Suprapubic skin (tissue), 4 donors: ENCODE measurements around the gene CBARP. TPM values are rescaled to one million over a fixed set of nuclear protein-coding genes. Genes with fewer than 3 reads are reported as not detected.

ENCODE experiments used
- DNase-seq, 2 donors: peaks; one replicate each; pipeline ENCODE4 v3.0.0-alpha.2; 2019; ENCODE audit warnings: low spot score in 2 of 2
- H3K27ac ChIP-seq: fragments of 200-600 bp; sonication (generic); one replicate; pipeline ENCODE4 v1.5.1; 2019
- H3K27me3 ChIP-seq: fragments of 200-600 bp; sonication (generic); one replicate; pipeline ENCODE4 v1.5.1; 2019
- H3K36me3 ChIP-seq: fragments of 200-600 bp; sonication (generic); one replicate; pipeline ENCODE4 v1.5.1; 2019
- H3K4me1 ChIP-seq: fragments of 200-600 bp; sonication (generic); one replicate; pipeline ENCODE4 v1.5.1; 2019
- H3K4me3 ChIP-seq: fragments of 200-600 bp; sonication (generic); one replicate; pipeline ENCODE4 v1.5.1; 2019; ENCODE audit warnings: mild to moderate bottlenecking
- H3K9me3 ChIP-seq: fragments of 200-600 bp; sonication (generic); one replicate; pipeline ENCODE4 v1.5.1; 2019
- EP300 ChIP-seq: sonication (generic); formaldehyde crosslinking; IDR thresholded peaks from one replicate; pipeline ENCODE4 v1.6.1; 2017; ENCODE audit warnings: antibody characterized with exemption
- POLR2A ChIP-seq, 2 donors: fragments of 450-650 bp; IDR thresholded peaks; one replicate each; pipeline ENCODE4 v1.6.1; 2017; ENCODE audit warnings: antibody characterized with exemption in 2 of 2, mild to moderate bottlenecking in 2 of 2, moderate library complexity in 2 of 2
- POLR2AphosphoS5 ChIP-seq, 3 donors: sonication (generic); formaldehyde crosslinking; IDR thresholded peaks; one replicate each; pipeline ENCODE4 v1.6.1; 2017; ENCODE audit warnings: antibody characterized with exemption in 3 of 3
- WGBS: methylation state at CpG from one replicate; pipeline ENCODE4 v1.1.5; 2018; 5-methylcytosine and 5-hydroxymethylcytosine counted together
- total RNA-seq, 4 donors: library from RNA; depleted of rRNA; stranded (reverse); fragments of >200 nt; gene quantifications; one replicate each; pipeline ENCODE4 v1.1.0, GENCODE V29; 2016
- TF ChIP-seq, protein P1 (sequence below), 2 donors: fragments of 200-600 bp in 1 of 2; fragments of 450-650 bp in 1 of 2; sonication (generic) in 1 of 2; IDR thresholded peaks; one replicate each; pipeline ENCODE4 v1.5.1; 2016 to 2019; ENCODE audit warnings: antibody characterized with exemption in 2 of 2, mild to moderate bottlenecking in 1 of 2, moderate library complexity in 1 of 2

The CBARP gene
- total RNA-seq, 4 donors from 2014 or later = 2.9 to 8.6 (median 5.1) TPM

DNA sequence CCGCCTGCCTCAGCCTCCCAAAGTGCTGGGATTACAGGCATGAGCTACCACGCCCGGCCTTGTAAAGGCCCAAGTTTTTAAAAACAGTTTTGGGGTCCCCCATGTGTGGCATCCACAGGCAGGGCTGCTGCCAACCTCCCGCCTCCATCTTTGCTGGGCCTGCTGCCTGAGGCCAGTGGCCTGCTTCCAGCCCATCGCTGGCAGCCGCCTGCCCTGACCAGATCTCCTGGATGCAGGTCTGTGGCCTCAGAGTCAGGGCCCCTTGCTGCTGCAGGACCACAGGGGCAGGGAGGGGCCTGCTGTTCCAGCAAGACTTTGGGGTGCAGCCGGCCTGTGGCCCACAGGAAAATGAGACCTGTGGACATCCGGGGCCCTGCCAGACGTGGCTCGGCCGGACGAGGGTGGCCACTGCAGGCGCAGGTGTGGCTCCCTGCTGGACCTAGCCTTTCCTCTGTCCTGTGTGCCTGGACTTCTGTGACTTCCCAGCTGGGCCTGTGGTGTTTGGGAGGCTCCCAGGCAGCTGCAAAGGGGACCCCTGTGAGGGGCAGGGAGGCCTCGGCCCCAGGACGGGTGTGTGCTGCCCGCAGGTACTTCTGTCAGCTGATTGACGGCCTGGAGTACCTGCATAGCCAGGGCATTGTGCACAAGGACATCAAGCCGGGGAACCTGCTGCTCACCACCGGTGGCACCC is 17.9 kb downstream of the CBARP start:
- TF ChIP-seq EP300 (no peak), POLR2A (IDR thresholded peaks at IDR 0.05) (no peak), POLR2AphosphoS5 (IDR thresholded peaks at IDR 0.05) (no peak)
- TF ChIP-seq, protein P1, sequence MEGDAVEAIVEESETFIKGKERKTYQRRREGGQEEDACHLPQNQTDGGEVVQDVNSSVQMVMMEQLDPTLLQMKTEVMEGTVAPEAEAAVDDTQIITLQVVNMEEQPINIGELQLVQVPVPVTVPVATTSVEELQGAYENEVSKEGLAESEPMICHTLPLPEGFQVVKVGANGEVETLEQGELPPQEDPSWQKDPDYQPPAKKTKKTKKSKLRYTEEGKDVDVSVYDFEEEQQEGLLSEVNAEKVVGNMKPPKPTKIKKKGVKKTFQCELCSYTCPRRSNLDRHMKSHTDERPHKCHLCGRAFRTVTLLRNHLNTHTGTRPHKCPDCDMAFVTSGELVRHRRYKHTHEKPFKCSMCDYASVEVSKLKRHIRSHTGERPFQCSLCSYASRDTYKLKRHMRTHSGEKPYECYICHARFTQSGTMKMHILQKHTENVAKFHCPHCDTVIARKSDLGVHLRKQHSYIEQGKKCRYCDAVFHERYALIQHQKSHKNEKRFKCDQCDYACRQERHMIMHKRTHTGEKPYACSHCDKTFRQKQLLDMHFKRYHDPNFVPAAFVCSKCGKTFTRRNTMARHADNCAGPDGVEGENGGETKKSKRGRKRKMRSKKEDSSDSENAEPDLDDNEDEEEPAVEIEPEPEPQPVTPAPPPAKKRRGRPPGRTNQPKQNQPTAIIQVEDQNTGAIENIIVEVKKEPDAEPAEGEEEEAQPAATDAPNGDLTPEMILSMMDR (IDR thresholded peaks at IDR 0.05) = no peak
- H3K27me3 ChIP-seq = no peaks in the 10 kb centered on the region
- H3K4me1 ChIP-seq = peaks cover 32% of the 10 kb centered on the region
- H3K4me3 ChIP-seq = no peak overlapping the region
- H3K27ac ChIP-seq = no peak overlapping the region
- H3K36me3 ChIP-seq = peaks cover 50% of the 10 kb centered on the region
- H3K9me3 ChIP-seq = no peaks in the 10 kb centered on the region
- DNase-seq = no peak
- WGBS = 94% methylated on average over 6 of the region's 19 CpGs

DNA sequence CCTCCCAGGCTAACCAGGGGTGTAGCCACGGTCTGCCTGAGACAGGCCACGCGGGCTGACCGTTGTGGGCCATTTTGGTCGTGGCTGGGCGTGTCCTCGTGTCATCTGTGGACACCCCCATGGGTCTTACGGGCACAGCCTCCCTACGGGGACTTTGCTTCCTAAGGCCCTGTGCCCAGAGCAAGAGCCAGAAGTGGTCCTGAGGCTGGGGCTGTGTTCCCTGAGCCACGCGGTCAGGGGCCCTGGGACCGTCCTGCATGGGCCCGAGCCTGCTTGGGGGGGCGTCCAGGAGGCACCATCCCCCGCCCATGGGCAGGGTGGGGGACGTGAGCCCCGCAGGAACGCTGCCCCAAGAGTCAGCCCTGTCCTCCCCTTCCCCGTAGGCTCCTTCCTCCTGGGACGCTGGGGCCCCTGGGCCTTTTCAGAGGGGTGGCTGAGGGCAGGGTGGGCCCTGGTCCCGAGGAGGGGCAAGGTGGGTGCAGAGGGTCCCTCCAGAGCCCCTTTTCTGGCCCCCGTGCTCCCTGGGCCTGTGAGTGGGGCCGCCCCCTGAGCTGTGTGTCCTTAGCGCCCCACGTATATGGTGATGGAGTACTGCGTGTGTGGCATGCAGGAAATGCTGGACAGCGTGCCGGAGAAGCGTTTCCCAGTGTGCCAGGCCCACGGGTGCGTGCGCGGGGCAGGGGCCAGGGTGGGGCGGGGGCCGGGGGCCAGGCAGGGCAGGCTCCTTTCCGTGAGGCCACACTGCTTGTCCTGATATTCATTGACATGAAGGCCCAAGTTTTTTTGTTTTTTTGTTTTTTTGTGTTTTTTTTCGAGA is 18.8 kb downstream of the CBARP start:
- H3K4me1 ChIP-seq = peaks cover 42% of the 10 kb centered on the region
- TF ChIP-seq, protein P1 (IDR thresholded peaks at IDR 0.05) = no peak
- no peak for TF ChIP-seq POLR2A (IDR thresholded peaks at IDR 0.05)
- TF ChIP-seq POLR2AphosphoS5 (IDR thresholded peaks at IDR 0.05) = no peak
- no peak for TF ChIP-seq EP300

DNA sequence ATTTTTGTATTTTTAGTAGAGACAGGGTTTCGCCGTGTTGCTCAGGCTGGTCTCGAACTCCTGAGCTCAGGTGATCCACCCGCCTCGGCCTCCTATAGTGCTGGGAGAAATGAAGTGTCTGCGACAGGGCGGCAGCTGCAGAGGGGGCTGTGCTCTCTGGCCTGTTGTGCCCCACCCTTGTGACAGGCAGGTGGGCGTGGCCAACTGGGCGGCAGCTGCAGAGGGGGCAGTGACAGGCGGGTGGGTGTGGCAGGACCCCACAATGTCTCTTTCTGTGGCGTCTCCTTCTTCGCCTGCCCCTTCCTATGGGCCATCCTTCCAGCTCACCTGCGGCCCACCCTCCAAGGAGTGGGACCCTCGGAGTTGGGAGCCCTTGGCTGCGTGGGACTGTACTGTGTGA is 20.4 kb downstream of the CBARP start:
- no peak for DNase-seq
- 70% methylated on average over 8 of the region's 15 CpGs for WGBS
- Histone ChIP-seq H3K4me1 (peaks cover 53% of the 10 kb centered on the region), H3K9me3 (no peaks in the 10 kb centered on the region), H3K27me3 (no peaks in the 10 kb centered on the region), H3K4me3 (no peak overlapping the region), H3K36me3 (peaks cover 24% of the 10 kb centered on the region), H3K27ac (no peak overlapping the region)
- TF ChIP-seq POLR2A (IDR thresholded peaks at IDR 0.05) (no peak), EP300 (no peak), POLR2AphosphoS5 (IDR thresholded peaks at IDR 0.05) (no peak)
- TF ChIP-seq, protein P1 (IDR thresholded peaks at IDR 0.05) = no peak

More for the DNA sequence above, 18.8 kb downstream of the CBARP start:
- Histone ChIP-seq H3K27me3 (no peaks in the 10 kb centered on the region), H3K9me3 (no peaks in the 10 kb centered on the region), H3K36me3 (peaks cover 40% of the 10 kb centered on the region), H3K4me3 (no peak overlapping the region), H3K27ac (peak overlapping the region; percentile 2)
- WGBS = 87% methylated on average over 19 of the region's 37 CpGs
- DNase-seq = no peak

DNA sequence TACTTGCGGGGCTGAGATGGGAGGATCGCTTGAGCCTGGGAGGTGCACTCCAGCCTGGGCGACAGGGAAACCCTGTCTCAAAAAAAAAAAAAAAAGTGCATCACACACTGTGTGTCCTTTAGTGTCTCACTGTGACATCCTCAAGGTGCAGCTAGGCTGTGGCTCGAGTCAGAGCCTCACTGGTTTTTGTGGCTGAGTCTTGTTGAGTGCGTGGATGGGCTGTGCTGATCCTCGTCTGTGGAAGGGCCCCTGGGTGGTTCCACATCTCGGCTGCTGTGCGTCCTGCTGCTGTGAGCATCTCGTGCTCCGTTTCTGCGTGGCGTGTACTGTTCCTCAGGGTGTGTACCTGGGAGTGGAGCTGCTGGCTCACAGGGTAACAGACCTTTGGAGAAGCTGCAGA is 21.0 kb downstream of the CBARP start:
- H3K27ac ChIP-seq = no peak overlapping the region
- no peaks in the 10 kb centered on the region for H3K27me3 ChIP-seq
- no peak for DNase-seq
- H3K4me1 ChIP-seq = peaks cover 58% of the 10 kb centered on the region
- WGBS = 72% methylated on average over 12 of the region's 12 CpGs
- H3K36me3 ChIP-seq = peaks cover 18% of the 10 kb centered on the region
- no peaks in the 10 kb centered on the region for H3K9me3 ChIP-seq
- TF ChIP-seq POLR2AphosphoS5 (IDR thresholded peaks at IDR 0.05) (no peak), POLR2A (IDR thresholded peaks at IDR 0.05) (no peak), EP300 (no peak)
- TF ChIP-seq, protein P1 (IDR thresholded peaks at IDR 0.05) = no peak
- no peak overlapping the region for H3K4me3 ChIP-seq
